SKM-1 (cell line): ENCODE data around the gene PDHX.
"Not testable (repeated sequence)": the region's sequence is repeated elsewhere in the genome, so short reads cannot be mapped to it uniquely, and the experiment has no call there.

Experiments used
- DNase-seq: peaks from one replicate; lab custom pipeline; 2025; ENCODE audit not compliant: unreplicated experiment; lab: John Stamatoyannopoulos, UW

Gene PDHX

DNA sequence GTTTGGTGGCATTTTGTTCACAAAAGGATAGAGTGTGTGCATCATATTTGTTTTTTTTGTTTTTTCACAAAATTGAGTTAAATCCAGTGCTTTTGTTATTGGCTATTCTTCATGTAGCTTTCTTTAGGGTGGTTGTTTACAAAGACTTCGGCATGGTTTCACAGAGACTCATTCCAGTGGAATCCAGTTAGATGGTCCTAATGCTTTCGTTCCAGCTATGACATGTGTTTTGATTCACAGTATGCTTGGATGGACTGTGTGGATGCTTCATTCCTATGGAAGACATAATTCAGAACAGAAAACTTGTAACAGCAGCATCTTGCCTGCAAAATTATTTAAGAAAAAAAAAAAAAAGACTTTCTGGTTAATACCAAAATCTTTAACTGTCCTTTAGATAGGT is 97.9 kb downstream of the PDHX start:
- no peak for DNase-seq

DNA sequence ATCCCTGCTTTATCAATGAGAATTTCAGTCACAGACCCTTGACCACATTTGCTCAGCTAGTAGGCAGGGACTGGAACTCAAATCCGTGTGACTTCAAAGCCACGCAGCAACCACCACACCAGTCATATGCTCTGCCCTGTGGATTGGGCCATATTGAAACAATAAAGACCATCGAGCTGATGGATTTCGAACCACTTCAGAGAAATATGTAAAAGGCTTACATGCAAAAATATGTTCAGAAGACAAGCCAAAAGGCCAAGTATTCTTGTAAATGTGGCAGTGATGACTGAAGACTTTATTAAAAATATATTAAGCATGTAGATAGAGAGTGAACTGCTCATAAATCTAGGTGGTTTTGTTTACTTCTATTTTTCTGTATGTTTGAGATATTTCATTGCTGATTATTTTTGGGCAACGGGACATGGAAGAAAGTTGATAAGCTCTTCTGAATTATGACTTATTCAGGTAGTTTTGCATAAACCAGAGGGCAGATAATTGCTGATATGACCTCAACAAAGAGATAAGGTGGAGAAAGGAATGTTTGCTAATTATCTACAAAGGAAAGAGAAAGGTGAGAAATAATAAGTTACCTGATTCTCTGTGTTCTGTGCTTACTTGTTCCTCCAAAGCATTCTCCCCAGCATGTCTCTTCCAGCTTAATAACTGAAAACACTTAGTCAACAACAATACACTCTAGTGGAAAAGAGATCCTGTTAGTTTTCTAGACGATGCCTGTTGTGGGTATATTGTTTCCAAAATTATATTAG is 99.4 kb downstream of the PDHX start:
- DNase-seq: no peak

DNA sequence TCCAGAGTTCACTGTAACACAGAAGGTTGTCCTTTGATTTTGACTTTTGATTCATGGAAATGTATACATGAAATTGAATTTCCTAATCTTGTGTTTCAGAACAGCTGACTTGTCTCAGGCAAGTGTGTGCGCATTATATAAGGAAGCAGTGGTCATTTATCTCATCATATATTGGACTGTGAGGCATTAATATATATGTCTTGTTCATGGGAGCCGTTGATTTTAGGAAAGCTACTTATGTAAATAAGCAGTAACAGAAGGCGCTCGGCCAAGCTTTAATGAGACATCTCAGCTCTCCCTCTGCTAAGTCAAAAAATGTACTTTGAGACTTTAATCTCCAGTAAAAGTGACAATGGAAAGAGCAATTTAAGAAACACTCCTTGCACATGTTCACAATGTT is 100.5 kb downstream of the PDHX start:
- no peak for DNase-seq

DNA sequence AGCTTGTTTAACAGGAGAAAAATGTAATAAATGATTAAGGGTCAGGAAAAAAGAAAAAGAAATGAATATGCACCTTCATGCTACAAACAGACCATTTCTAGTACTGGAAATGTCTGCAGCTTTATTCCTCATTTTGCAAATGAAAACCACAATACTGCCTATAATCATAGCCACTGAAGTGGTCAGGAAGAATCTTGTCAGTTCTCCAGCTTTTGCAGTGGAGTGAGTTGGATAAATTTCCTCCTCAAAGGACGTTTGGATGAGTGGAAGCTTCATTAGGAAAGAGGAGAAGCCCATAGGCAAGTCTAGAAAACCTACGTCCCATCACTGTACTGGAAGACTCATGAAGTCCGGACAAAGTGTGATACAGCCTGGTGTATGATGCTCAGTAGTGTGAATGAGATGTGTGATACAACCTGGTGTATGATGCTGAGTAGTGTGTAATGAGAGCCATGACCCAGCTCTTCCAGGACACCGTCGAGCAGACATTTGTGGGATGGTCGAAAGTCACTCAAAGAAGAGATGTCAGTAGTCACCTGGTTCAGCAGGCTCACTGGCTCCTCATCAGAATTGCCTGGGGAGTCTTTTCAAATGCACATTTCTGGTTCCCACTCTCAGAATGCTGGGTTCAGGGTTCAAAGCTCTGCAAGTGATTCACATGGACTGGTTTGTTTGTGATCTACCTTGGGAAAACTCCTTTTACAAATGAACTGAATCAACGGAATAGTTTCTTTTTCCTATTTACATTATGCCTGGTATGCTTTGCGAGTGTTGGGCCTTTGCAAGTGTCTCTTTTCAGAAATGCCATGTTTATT is 101.3 kb downstream of the PDHX start:
- no peak for DNase-seq

DNA sequence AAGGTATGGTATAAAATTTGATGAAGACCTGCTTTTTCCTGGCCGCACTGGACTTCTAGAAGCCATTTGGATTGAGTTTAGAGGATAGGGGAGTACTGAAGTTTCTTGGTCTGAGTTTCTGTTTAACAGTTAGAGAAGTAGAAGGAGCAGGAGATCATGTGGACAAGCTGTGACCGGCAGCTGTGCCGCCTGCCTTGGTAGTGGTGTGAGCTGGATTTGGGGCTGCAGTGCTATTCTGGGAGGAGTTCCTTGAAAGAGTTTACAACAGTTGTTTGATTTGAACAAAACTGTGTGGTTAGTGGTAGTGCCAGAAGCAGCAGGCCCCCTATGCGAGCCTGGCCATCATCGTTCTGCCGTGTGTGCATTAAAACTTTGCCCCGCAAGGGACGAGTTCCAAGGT is 105.2 kb downstream of the PDHX start:
- DNase-seq: no peak

DNA sequence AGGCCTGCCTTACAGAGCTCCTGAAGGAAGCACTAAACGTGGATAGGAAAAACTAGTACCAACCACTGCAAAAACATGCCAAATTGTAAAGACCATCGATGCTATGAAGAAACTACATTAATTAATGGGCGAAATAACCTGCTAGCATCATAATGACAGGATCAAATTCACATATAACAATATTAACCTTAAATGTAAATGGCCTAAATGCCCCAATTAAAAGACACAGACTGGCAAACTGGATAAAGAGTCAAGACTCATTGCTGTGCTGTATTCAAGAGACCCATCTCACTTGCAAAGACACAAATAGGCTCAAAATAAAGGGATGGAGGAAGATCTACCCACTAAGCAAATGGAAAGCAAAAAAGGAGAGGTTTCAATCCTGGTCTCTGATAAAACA is 107.5 kb downstream of the PDHX start:
- DNase-seq: not testable (repeated sequence)

DNA sequence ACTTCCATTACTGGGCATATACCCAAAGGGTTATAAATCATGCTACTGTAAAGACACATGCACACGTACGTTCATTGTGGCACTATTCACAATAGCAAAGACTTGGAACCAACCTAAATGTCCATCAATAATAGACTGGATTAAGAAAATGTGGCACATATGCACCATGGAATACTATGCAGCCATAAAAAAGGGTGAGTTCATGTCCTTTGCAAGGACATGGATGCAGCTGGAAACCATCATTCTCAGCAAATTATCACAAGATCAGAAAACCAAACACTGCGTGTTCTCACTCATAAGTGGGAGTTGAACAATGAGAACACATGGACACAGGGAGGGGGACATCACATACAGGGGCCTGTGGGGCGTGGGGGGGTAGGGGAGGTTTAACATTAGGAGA is 111.6 kb downstream of the PDHX start:
- not testable (repeated sequence) for DNase-seq

DNA sequence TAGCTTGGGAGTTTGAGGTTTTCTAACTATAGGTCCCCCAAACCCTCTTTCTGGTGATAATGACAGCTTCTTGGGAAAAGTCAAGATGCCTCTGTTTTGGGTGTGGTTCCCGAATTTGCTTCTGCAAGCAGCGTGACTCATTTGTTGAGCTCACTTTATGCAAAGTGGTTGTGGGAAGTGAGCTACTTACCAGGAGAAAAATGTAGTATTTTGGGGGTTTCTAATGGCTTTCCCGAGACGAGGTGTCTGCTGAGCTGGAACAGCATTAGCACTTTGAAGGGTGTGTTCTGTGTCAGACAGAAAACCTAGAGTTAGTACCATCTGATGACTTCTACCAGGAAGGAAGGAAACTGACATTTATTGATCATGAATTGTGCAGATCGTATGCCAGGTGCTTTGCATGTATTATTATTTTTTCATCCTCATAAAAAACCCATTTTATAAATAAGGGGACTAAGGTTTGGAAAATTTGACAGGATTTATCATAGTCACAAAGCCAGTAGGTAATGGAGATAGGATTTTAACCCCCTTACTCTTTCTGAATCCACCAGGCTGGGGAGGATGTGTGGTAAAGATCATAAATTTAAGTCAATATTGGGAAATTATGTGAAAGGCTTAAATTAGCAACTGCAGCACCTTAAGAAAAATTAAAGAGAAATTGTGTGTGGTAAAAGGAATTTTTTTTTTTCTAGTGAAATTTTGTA is 113.7 kb downstream of the PDHX start:
- DNase-seq: no peak

DNA sequence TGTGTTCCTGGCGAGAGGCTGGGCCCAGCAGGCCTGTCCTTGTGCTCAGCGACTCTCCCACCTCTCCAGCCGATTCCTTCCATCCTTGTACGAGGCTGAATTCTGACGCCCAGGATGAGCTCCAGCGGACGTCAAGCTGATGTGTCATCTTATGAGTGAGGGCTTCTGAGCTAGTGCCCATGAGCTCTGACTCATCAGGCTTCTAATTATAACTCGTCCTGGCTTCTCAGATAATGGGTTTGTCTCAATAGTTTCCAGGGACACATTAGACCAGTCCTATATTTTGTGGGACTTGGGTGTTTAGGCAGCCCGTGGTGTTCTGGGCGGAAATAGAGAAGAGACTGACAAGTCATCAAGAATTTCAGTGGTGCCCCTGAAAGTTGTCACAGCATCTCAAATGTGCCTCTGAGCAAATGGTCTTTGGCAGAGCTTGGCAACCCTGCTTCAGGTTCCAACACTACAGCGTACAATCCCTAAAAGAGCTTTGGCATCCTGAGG is 114.3 kb downstream of the PDHX start:
- DNase-seq: no peak

DNA sequence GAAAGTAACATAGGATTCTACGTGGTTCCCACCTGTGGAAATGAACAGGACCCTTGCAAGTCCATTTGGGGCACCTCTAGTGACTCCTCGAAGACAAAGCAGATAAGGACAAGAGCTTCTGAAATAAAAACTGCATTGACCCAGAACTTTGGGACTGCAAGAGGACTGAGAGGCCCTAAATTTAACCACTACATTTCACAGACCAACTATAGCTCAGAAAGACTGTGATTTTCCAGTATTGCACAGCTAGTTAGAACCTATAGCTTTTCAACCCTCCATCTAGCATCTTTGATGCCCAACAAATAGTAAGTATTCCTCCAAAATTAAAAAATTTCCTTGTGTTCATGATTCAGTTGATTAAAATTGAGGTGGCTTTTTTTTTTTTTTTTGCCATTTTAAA is 114.9 kb downstream of the PDHX start:
- DNase-seq: no peak

DNA sequence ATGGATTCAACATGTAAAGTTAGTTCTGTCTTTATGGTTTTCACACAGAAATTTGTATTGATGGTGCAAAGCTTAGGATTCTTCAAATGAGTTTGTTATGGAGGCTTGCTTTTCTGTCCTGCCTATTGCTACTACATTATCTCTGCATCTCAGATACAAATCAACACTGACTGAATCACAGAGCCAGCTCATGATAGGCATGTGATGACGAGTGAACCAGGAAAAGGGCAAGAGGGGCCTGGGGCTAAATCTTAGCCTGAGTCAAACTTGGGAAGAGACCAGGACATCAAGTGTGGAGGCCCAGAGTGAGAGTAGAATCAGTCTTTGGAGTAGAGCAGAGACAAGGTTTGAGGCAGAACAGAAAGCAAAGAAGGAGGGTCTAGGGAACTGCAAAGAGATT is 115.4 kb downstream of the PDHX start:
- DNase-seq: no peak

DNA sequence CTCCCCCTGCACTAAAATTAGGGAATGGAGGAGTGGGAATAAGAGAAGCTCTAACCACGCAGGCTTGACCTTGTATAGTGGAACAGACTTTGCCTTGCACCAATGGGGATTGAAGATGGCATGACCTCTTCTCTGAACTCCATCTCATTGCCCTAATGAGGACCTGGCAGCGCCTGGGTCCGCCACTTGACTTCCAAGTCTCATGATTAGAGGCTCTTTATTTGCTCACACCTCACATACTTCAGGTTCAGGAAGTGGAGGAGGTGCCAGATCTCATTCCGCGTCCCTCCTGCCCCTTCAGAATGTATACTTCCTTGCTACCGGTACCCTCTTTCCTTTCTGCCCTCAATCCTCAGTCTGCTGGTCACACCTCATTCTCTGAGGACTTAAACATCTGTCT is 116.6 kb downstream of the PDHX start:
- DNase-seq: no peak

DNA sequence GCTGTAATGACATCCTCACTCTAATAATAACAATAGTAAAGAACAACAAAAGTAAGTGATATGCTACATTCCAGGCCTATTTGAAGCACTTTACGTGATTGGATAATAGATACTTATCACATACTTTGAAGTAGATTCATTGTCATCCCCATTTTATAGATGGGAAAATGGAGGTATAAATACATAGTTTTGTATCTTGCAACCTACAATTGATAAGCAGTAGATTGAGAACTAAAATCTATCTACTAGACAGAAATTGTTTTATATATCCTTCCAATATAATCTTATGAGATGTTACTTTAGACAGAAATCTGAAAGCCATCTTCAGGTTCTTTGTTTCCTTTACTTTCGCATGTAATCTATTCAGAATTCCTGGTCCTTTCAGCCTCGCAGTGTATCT is 118.0 kb downstream of the PDHX start:
- DNase-seq: no peak

DNA sequence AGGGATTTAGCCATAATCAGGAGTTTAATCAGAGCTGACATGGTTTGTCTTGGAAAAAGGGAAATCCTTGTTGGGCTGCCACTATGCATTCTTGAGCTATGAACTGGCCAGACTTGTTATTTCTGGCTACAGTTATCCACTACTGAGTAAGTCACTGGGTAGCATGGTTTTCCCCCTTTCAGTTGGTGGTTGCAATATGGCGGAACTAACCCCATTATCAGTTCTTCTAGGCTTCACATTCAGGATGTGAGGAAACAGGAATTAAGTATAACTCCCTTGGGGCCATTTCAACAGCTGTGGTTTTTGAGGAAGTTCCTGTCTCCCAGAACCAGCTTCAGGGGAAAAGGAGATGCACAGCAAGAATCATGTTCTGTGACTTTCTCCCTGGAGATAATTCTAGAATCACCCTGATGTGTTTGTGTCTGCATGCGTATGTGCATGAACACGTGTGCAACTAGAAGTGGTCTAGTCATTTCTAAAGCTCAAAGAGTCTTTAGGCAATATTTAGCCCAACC is 119.5 kb downstream of the PDHX start:
- peak; percentile 95 for DNase-seq

DNA sequence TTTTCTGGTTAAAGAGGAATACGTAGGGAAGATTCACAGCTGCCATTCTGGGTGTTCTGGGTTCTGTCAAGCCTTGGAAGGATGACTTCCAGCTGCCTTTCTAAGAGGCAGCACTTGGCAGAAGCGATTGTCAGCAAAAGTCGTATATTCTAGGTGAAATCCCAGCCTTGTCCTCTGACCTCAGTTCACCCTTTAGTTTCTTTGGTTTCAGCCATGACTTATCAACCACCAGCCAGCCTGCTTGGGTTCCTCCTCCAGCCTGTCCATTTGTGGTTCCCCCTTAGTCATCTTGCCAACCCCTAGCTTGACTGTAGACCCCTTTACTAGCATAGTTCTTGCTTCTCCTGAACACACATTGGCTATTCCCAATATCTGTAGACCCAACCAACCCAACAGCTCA is 120.2 kb downstream of the PDHX start:
- peak; percentile 31 for DNase-seq

DNA sequence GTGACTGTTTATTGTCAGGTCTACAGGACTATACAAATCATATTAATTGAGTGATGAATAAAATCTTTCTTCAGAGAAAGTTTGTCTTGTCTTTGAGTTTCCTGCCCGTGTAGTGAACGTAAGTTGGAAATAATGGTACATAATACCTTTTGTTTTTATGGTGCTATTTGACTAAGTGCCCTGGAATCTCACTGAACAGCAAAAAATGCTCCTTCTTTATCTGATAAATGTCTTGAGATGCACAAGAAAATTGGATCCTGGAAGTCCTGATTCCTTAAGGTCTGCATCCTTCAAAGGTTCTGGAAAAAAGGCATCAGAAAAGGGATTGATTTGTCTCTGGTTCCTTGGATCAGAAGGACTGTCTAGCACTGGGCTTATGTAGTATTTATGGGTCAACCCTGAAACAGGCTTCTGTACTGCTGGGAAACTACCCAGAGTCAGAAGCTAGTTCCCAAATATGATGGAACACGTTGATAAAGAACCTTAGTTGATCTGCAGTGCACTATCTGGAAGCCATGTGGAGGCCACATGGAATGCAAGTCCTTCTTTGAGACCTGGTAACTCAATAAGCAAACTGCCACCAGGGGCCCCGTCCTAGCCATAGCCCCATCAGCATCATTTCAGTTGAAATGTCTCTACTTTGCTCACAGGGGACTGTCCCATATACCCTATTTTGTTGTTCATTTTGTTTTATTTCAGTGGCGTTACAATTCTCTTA is 122.0 kb downstream of the PDHX start:
- no peak for DNase-seq

DNA sequence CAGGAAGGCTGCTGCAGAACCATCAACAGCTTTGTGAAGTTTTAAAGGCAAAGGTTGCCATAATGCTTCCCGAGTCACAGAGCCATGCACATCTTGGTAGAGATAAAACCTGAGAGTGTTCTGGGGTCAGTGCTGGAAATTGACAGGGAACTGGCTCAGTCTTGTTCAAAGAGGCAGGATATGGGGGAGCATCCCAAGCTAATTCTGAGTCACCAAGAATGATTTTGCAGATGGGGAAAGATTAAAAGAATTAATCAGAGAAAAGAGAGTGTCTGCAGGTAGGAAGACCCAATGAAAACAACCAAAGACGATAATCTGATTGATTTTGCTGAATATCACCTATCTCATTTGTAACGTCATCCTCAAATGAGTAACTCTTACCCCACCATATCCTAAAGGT is 122.7 kb downstream of the PDHX start:
- DNase-seq: no peak

DNA sequence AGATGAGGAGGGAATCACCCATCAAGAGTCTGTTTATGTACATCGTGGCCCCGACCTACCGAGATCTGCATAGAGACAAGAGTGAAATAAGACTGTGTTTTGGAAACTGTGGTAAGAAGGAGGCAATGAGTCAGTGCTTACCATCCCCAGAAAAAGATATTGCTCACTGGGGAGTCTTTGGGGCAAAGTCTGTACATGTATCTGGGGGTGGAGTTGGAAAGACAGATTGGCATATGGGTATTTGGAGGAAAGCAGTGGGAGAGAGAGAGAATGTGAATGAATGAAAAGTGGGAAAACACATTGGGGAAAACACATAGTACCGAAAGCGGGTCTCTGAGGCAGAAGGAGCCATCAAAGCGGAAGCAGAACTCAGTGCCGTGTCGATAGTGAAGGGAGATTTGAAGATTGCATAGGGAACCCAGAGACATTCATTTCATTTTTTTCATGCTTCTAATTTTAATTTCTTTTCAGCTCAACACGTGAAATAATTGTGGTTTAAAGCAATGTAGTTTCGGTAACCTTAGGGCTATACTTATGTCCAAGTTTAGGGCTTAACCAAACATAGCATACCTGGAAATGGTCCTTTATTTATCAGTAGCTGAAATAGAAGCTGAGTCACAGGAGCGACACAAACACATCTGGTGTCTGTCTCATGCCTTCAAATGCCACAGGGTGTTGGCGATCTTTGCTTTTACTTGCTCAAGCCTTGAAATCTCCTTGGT is 124.0 kb downstream of the PDHX start:
- no peak for DNase-seq

DNA sequence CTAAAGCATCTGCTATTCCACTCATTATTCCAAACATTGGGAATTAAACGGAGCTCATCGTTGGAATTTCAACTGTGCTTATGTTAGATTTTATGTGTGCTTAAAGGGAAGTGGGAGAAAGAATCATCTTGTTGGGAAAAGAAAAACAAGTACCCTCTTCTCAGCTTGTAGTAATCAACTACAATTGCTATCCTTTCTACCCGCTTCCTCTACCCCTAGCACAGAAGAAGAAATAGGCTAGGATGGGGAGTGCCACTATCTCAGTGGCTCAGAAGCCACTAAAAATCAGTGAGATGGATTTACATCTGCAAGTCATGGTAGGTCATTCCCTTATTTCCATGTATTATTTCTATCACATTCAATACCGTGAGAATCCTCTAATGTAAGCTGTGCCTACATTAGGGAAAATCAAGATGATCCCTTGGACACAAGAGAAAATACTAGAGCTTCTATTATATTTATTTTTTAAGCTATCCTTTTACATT is 124.7 kb downstream of the PDHX start:
- DNase-seq: no peak

DNA sequence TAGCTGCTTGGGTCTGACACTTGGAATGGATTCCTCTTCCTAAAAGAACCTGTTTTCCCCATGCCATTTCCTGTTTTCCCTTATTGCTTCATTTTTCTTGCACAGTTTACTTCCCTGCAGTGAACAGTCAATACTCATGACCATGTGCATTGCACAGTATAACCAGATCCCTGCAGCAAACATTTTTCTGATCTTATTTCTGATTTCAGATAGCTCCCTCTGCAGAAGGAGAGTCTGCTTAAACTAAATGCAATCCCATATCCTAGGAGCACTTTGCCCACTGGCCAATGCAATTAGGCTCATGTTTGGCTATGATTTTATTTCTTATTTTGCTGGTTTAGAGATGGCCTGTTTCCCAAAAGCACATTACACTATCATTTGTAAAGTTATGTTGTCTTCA is 125.8 kb downstream of the PDHX start:
- DNase-seq: no peak
